ENCODE data around the gene DHPS. TPM values are rescaled to one million over a fixed set of nuclear protein-coding genes. Genes with fewer than 3 reads are reported as not detected.
A peak's percentile ranks its signal among the peaks of the same experiment; 100 is the strongest.
"Not testable (repeated sequence)": the region's sequence is repeated elsewhere in the genome, so short reads cannot be mapped to it uniquely, and the experiment has no call there.

DHPS gene
- total RNA-seq, 1 experiment from 2014 or later: 69.1 TPM

GRCh38 chr19:12703046-12703445, 21.4 kb upstream of the DHPS start:
- H3K4me1 Mint-ChIP-seq (ENCODE audit: low read depth, unreplicated experiment): no peaks in the 10 kb centered on the region
- DNase-seq: no peak
- H3K36me3 Mint-ChIP-seq (ENCODE audit: insufficient read depth, unreplicated experiment): peaks cover 34% of the 10 kb centered on the region
- TF ChIP-seq CTCF (IDR thresholded peaks at IDR 0.05; ENCODE audit: unreplicated experiment): no peak
- no peaks in the 10 kb centered on the region for H3K27me3 Mint-ChIP-seq (ENCODE audit: unreplicated experiment)
- no peaks in the 10 kb centered on the region for H3K9me3 Mint-ChIP-seq (ENCODE audit: low read depth, unreplicated experiment)
- no peak overlapping the region for H3K27ac Mint-ChIP-seq (ENCODE audit: unreplicated experiment)
- no TSS peak for BruUV-seq (replicated peaks)
- CTCF ChIA-PET: no interaction called here
- intact Hi-C loops (cut with micrococcal nuclease; ENCODE audit: unreplicated experiment): no loop called here
- H3K4me3 Mint-ChIP-seq (ENCODE audit: low read depth, unreplicated experiment): no peak overlapping the region

DNA sequence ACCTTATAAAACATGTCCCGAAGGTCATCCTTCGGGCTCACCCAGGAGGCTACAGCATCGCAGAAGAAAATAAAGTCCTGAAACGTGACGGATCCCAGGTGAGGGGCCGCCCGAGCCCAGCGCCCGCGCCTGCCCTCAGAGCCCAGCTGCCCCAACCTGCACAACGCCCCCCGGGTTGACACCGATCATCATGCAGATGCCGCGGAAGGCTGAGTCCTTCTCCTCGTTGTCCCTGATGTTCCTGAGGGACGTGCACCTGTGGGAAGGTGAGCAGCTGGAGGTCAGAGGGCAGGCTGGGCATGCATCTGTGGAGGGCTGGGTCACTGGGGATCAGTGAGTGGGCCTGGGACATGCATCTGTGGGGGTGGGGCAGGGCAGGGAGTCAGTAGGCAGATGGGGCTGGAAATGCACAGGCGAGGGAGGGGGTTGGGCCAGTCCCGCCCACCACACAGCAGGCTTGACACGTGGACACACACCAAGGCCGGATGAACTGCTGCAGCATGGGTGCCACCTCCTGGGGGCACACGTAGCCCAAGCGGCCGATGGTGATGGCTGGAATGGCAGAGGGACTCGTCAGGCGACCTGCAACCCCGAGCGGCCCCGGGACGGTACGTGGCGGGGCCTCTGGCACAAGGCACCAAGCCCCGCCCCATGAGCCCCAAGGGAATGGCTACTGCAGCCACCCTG, 20.1 kb upstream of the DHPS start:
- no peak overlapping the region for H3K27ac Mint-ChIP-seq (ENCODE audit: unreplicated experiment)
- no TSS peak for BruUV-seq (replicated peaks)
- H3K36me3 Mint-ChIP-seq (ENCODE audit: insufficient read depth, unreplicated experiment): peaks cover 26% of the 10 kb centered on the region
- no peaks in the 10 kb centered on the region for H3K9me3 Mint-ChIP-seq (ENCODE audit: low read depth, unreplicated experiment)
- intact Hi-C loops (cut with micrococcal nuclease; ENCODE audit: unreplicated experiment): no loop called here
- H3K4me3 Mint-ChIP-seq (ENCODE audit: low read depth, unreplicated experiment): no peak overlapping the region
- no peaks in the 10 kb centered on the region for H3K4me1 Mint-ChIP-seq (ENCODE audit: low read depth, unreplicated experiment)
- CTCF ChIA-PET: no interaction called here
- no peak for DNase-seq
- no peak for TF ChIP-seq CTCF (IDR thresholded peaks at IDR 0.05; ENCODE audit: unreplicated experiment)
- no peaks in the 10 kb centered on the region for H3K27me3 Mint-ChIP-seq (ENCODE audit: unreplicated experiment)

GRCh38 chr19:12698138-12698537, 16.5 kb upstream of the DHPS start:
- H3K27ac Mint-ChIP-seq (ENCODE audit: unreplicated experiment): no peak overlapping the region
- no TSS peak for BruUV-seq (replicated peaks)

DNA sequence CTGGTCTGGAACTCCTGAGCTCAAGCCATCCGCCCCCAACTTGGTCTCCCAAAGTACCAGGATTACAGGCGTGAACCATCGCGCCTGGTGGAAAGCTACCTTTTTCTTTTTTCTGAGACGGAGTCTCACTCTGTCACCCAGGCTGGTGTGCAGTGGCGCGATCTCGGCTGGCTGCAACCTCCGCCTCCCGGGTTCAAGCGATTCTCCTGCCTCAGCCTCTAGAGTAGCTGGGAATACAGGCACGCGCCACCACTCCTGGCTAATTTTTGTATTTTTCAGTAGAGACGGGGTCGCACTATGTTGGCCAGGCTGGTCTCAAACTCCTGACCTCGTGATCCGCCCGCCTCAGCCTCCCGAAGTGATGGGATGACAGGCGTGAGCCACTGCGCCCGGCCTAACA, 15.7 kb upstream of the DHPS start:
- intact Hi-C loops (cut with micrococcal nuclease; ENCODE audit: unreplicated experiment); CTCF ChIA-PET; H3K27ac Mint-ChIP-seq (ENCODE audit: unreplicated experiment); BruUV-seq (replicated peaks); DNase-seq; H3K4me1 Mint-ChIP-seq (ENCODE audit: low read depth, unreplicated experiment); H3K27me3 Mint-ChIP-seq (ENCODE audit: unreplicated experiment); H3K9me3 Mint-ChIP-seq (ENCODE audit: low read depth, unreplicated experiment): not testable (repeated sequence)
- peak overlapping the region; percentile 70 for H3K4me3 Mint-ChIP-seq (ENCODE audit: low read depth, unreplicated experiment)
- peaks cover 28% of the 10 kb centered on the region for H3K36me3 Mint-ChIP-seq (ENCODE audit: insufficient read depth, unreplicated experiment)

More at GRCh38 chr19:12698138-12698537, 16.5 kb upstream of the DHPS start:
- no peak overlapping the region for H3K4me3 Mint-ChIP-seq (ENCODE audit: low read depth, unreplicated experiment)
- H3K9me3 Mint-ChIP-seq (ENCODE audit: low read depth, unreplicated experiment): no peaks in the 10 kb centered on the region
- peaks cover 29% of the 10 kb centered on the region for H3K36me3 Mint-ChIP-seq (ENCODE audit: insufficient read depth, unreplicated experiment)
- TF ChIP-seq CTCF (IDR thresholded peaks at IDR 0.05; ENCODE audit: unreplicated experiment): no peak
- DNase-seq: no peak
- H3K4me1 Mint-ChIP-seq (ENCODE audit: low read depth, unreplicated experiment): no peaks in the 10 kb centered on the region
- intact Hi-C loops (cut with micrococcal nuclease; ENCODE audit: unreplicated experiment): no loop called here
- CTCF ChIA-PET: no interaction called here
- no peaks in the 10 kb centered on the region for H3K27me3 Mint-ChIP-seq (ENCODE audit: unreplicated experiment)

Data from Calu3 (cell line).